Measurements from ENCODE around the gene MPZL1.

DNA sequence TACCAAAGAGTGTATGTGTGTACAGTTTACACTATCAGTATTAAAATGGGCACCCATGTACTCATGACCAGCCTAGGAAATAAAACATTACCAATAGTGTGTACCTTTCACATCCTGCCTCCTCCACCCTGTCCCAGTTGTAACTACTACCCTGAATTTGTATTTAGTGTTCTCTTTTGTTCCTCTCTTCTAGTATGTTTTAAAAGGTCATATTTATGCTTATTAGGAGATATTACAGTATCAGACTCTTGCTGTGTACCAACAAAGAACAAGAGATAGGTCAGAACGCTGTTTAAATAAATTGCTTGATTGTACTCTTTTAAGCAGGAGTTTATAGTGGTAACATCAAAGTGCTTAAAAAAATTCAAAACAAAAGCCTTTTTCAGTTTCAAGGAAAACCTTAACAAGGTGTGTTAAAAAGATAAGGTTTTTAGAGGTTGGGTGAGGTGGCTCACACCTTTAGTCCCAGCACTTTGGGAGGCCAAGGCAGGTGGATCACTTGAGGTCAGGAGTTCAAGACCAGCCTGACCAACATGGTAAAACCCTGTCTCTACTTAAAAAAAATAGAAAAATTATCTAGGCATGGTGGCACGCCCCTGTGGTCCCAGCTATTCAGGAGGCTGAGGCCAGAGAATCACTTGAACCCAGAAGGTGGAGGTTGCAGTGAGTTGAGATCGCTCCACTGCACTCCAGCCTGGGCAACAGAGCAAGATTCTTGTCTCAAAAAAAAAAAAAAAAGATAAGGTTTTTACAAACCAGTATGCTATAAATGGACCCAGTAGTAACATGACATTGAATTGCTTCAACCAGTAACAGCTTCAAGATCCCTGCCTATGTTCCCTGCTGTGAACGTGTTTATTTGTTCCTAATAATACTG, 35.9 kb downstream of the MPZL1 start:
- TF ChIP-seq CTCF (IDR thresholded peaks at IDR 0.05) = no peak
- TF ChIP-seq, protein P1, sequence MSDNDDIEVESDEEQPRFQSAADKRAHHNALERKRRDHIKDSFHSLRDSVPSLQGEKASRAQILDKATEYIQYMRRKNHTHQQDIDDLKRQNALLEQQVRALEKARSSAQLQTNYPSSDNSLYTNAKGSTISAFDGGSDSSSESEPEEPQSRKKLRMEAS (IDR thresholded peaks at IDR 0.05) = no peak
- no peak for TF ChIP-seq EP300 (IDR thresholded peaks at IDR 0.05)
- no peak for TF ChIP-seq KDM1A (IDR thresholded peaks at IDR 0.05; ENCODE audit: low read depth)
- TF ChIP-seq SMC3 (IDR thresholded peaks at IDR 0.05) = no peak
- no peak for TF ChIP-seq NFE2L2 (conservative IDR thresholded peaks at IDR 0.05; ENCODE audit: low read length)

Data from A549 (cell line).